Measurements from ENCODE around the gene COMMD1.

COMMD1 gene

DNA sequence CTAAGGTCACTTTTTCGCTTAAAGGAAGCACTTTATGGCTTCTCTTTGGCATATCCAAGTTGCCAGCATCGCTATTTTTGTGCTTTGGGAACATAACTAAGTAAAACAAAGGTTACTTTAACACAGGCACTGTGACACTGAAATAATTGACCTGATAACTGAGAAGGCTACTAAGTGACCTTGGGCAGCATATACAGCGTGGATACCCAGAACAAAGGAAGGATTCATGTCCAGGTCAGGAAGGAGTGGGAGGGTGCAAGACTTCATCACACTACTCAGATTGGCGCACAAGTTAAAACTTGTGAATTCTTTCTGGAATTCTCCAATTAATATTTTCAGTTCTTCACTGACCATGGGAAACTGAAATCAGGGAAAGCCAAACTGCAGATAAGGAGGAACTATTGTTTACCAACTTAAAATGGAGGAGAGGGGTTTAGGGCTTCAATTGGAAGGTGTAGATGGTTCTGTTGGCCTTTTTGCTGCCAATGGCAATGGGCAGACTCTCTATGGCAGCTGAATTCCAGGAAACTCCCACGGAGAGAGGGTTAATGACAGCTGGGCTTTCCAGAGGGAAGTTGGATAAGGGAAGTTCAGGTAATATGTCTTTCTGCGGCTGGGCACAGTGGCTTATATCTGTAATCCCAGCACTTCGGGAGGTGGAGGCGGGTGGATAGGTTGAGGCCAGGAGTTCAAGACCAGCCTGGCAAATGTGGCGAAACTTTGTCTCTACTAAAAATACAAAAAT, 45.3 kb downstream of the COMMD1 start:
- TF ChIP-seq ZNF146 (tag by site-specific recombination; IDR thresholded peaks at IDR 0.05), result no peak
- no peak for TF ChIP-seq ZNF423 (tag by site-specific recombination; IDR thresholded peaks at IDR 0.05)
- TF ChIP-seq ZNF274 (IDR thresholded peaks at IDR 0.05; ENCODE audit: low read length), result no peak
- no peak for TF ChIP-seq ZNF274 (tag by site-specific recombination; IDR thresholded peaks at IDR 0.05; ENCODE audit: borderline replicate concordance)
- TF ChIP-seq ZNF501 (tag by site-specific recombination; IDR thresholded peaks at IDR 0.05), result no peak
- TF ChIP-seq, protein P1, sequence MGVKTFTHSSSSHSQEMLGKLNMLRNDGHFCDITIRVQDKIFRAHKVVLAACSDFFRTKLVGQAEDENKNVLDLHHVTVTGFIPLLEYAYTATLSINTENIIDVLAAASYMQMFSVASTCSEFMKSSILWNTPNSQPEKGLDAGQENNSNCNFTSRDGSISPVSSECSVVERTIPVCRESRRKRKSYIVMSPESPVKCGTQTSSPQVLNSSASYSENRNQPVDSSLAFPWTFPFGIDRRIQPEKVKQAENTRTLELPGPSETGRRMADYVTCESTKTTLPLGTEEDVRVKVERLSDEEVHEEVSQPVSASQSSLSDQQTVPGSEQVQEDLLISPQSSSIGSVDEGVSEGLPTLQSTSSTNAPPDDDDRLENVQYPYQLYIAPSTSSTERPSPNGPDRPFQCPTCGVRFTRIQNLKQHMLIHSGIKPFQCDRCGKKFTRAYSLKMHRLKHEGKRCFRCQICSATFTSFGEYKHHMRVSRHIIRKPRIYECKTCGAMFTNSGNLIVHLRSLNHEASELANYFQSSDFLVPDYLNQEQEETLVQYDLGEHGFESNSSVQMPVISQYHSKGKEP (tag by site-specific recombination; IDR thresholded peaks at IDR 0.05), result no peak
- TF ChIP-seq ZNF426 (tag by site-specific recombination; IDR thresholded peaks at IDR 0.05), result no peak
- TF ChIP-seq YY2 (tag by site-specific recombination; IDR thresholded peaks at IDR 0.05), result no peak
- TF ChIP-seq, protein P2, sequence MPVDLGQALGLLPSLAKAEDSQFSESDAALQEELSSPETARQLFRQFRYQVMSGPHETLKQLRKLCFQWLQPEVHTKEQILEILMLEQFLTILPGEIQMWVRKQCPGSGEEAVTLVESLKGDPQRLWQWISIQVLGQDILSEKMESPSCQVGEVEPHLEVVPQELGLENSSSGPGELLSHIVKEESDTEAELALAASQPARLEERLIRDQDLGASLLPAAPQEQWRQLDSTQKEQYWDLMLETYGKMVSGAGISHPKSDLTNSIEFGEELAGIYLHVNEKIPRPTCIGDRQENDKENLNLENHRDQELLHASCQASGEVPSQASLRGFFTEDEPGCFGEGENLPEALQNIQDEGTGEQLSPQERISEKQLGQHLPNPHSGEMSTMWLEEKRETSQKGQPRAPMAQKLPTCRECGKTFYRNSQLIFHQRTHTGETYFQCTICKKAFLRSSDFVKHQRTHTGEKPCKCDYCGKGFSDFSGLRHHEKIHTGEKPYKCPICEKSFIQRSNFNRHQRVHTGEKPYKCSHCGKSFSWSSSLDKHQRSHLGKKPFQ (tag by site-specific recombination; IDR thresholded peaks at IDR 0.05), result no peak
- no peak for TF ChIP-seq ZNF19 (tag by site-specific recombination; IDR thresholded peaks at IDR 0.05; ENCODE audit: low read depth)
- TF ChIP-seq ZNF112 (tag by site-specific recombination; IDR thresholded peaks at IDR 0.05), result no peak
- Histone ChIP-seq H3K9me3 (ENCODE audit: control insufficient read depth, insufficient read depth, low read depth, low read length) (no peaks in the 10 kb centered on the region), H3K4me3 (ENCODE audit: low read depth, low read length) (no peak overlapping the region), H3K27ac (ENCODE audit: extremely low read depth, low read depth, low read length) (no peak overlapping the region), H3K4me1 (ENCODE audit: control insufficient read depth, insufficient read depth, low read length) (peaks cover 14% of the 10 kb centered on the region), H3K36me3 (ENCODE audit: control insufficient read depth in 2 of 2, insufficient read depth in 1 of 2, low read length in 2 of 2) (no peaks in the 10 kb centered on the region)
- POLR2A ChIA-PET, result no interaction called here
- CTCF ChIA-PET, result interaction anchor here (0.5 to 1.8 kb wide), 2 partner anchors 26 to 43 kb away, joined by 3 to 5 read pairs; no protein-coding TSS in a partner anchor

- TF ChIP-seq REST (tag by site-specific recombination; IDR thresholded peaks at IDR 0.05) (no peak), KLF8 (tag by site-specific recombination; IDR thresholded peaks at IDR 0.05) (no peak), GFI1B (tag by site-specific recombination; IDR thresholded peaks at IDR 0.05) (no peak), ZNF292 (tag by site-specific recombination; IDR thresholded peaks at IDR 0.05; ENCODE audit: borderline replicate concordance, low read depth) (no peak), ZNF530 (tag by site-specific recombination; IDR thresholded peaks at IDR 0.05; ENCODE audit: low read depth) (no peak), ZNF175 (tag by site-specific recombination; IDR thresholded peaks at IDR 0.05) (no peak), KLF16 (tag by site-specific recombination; IDR thresholded peaks at IDR 0.05) (no peak)
- peaks cover 14% of the 10 kb centered on the region for H3K4me1 ChIP-seq (ENCODE audit: control insufficient read depth, insufficient read depth, low read length)
- no peaks in the 10 kb centered on the region for H3K9me3 ChIP-seq (ENCODE audit: control insufficient read depth, insufficient read depth, low read depth, low read length)
- H3K36me3 ChIP-seq (ENCODE audit: control insufficient read depth in 2 of 2, insufficient read depth in 1 of 2, low read length in 2 of 2), result no peaks in the 10 kb centered on the region
- no peak overlapping the region for H3K4me3 ChIP-seq (ENCODE audit: low read depth, low read length)
- POLR2A ChIA-PET, result no interaction called here
- no peak overlapping the region for H3K27ac ChIP-seq (ENCODE audit: extremely low read depth, low read depth, low read length)
- CTCF ChIA-PET, result interaction anchor here (1.8 kb wide), 1 partner anchor 41 kb away, joined by 5 read pairs; no protein-coding TSS in a partner anchor
Measured at GRCh38 chr2:61951881-61952280, 46.4 kb downstream of the COMMD1 start.
